A673 (cell line): ENCODE data around the gene INPP1. TPM values are rescaled to one million over a fixed set of nuclear protein-coding genes. Genes with fewer than 3 reads are reported as not detected.

ENCODE experiments used
- BruUV-seq: library from RNA; stranded (reverse); fragments of 400-500 nt; replicated peaks from 2 replicates; lab custom pipeline; 2021; lab: Mats Ljungman, UMichigan
- CTCF ChIA-PET: fragments of 300-600 bp; sonication (Branson Sonifier 250); formaldehyde crosslinking; loops from one replicate; lab custom pipeline; 2022; ENCODE audit warnings: antibody characterized with exemption; lab: Charles Lee
- POLR2A ChIA-PET: fragments of 300-600 bp; sonication (Branson Sonifier 250); formaldehyde crosslinking; loops from one replicate; lab custom pipeline; 2022; ENCODE audit warnings: antibody characterized with exemption; ENCODE audit not compliant: low non-redundant PET; lab: Charles Lee
- DNase-seq: peaks from one replicate; pipeline ENCODE4 v3.0.0-alpha.2; 2015; ENCODE audit warnings: low spot score
- H3K27ac ChIP-seq: fragments of 200-600 bp; sonication (generic); 2 replicates; pipeline ENCODE4 v1.5.1; 2016; ENCODE audit warnings: mixed run types, low read depth, mild to moderate bottlenecking, mixed read lengths, antibody characterized with exemption, low read length; ENCODE audit not compliant: poor library complexity, severe bottlenecking
- H3K27me3 ChIP-seq: fragments of 200-600 bp; sonication (generic); replicated peaks from 2 replicates; pipeline ENCODE4 v1.6.1; 2017; ENCODE audit warnings: mixed run types, low read depth, mild to moderate bottlenecking, mixed read lengths, antibody characterized with exemption, low read length; ENCODE audit not compliant: insufficient read depth, poor library complexity
- H3K36me3 ChIP-seq: fragments of 200-600 bp; sonication (generic); 2 replicates; pipeline ENCODE4 v1.6.1; 2016; ENCODE audit warnings: mixed run types, mild to moderate bottlenecking, mixed read lengths, antibody characterized with exemption, low read length; ENCODE audit not compliant: insufficient read depth, poor library complexity, severe bottlenecking
- H3K4me1 ChIP-seq: fragments of 200-600 bp; sonication (generic); 2 replicates; pipeline ENCODE4 v1.6.1; 2017; ENCODE audit warnings: mixed run types, mild to moderate bottlenecking, mixed read lengths, antibody characterized with exemption, low read length; ENCODE audit not compliant: insufficient read depth, poor library complexity, severe bottlenecking
- H3K4me3 ChIP-seq: fragments of 200-600 bp; sonication (generic); 2 replicates; pipeline ENCODE4 v1.5.1; 2016; ENCODE audit warnings: low read depth, mixed run types, mild to moderate bottlenecking, mixed read lengths, low read length; ENCODE audit not compliant: poor library complexity, severe bottlenecking
- H3K9me3 ChIP-seq: fragments of 200-600 bp; sonication (generic); 2 replicates; pipeline ENCODE4 v1.6.1; 2016; ENCODE audit warnings: mixed run types, low read depth, mild to moderate bottlenecking, mixed read lengths, antibody characterized with exemption, low read length; ENCODE audit not compliant: poor library complexity, severe bottlenecking
- EZH2 ChIP-seq: fragments of 200-600 bp; sonication (generic); IDR thresholded peaks from 2 replicates; pipeline ENCODE4 v1.6.1; 2017; ENCODE audit warnings: borderline replicate concordance, low read depth, mild to moderate bottlenecking, mixed read lengths, antibody characterized with exemption, low read length; ENCODE audit not compliant: poor library complexity, severe bottlenecking
- intact Hi-C: fragments of 100-400 bp; cut with micrococcal nuclease; formaldehyde crosslinking; loops from one replicate; pipeline ENCODE4 v1.10.0; 2022; ENCODE audit not compliant: unreplicated experiment
- total RNA-seq: library from RNA; stranded (reverse); gene quantifications from 2 replicates; pipeline ENCODE4 v1.2.3, GENCODE V29; 2021
- TF ChIP-seq, protein P1 (sequence below): fragments of 300-800, 200-600 bp; sonication (generic); conservative IDR thresholded peaks from 2 replicates; pipeline ENCODE4 v1.5.1; 2017; ENCODE audit warnings: low read depth, mild to moderate bottlenecking, antibody characterized with exemption, low read length, moderate library complexity, mixed read lengths

The INPP1 gene
- total RNA-seq, 1 experiment from 2014 or later = 3.9 TPM

DNA sequence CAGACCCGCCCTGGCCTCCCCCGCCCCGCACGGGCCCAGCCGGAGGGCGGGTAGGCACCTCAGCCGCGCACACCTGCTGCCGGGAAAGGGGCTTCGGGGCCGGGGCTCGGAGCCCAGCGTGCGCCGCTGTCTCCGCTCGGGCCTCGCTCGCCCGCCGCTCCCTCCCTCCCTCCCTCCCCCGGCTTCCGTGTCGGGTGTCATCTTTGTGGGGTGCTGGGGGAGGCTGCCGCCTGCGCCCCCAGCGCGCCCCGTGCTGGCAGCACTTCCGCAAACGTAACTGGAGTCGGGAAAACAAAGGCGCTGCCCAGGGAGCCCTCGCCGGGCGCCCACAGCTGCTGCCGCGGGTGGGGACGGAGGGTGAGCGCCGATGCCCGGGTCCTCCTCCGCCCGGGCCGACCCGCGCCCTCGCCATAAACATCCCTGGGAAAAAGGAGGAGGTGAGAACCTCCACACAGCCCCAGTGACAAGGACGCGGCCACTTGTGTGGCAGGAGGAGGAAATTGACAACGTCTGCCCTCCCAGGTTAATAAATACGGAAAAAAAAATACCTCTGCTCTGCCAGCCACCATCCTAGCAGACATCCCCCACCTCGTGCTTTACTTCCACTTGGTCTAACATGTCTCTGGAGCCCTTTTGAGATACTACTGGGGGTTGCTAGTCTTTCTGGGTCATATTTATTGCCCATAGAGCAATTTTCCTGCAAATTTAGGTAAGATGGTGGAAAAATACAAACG is 65.3 kb downstream of the INPP1 start:
- BruUV-seq = no TSS peak
- ChIA-PET POLR2A (no interaction called here), CTCF (interaction anchor here (0.7 kb wide), 1 partner anchor 103 kb away, joined by 3 read pairs; no protein-coding TSS in a partner anchor)
- Histone ChIP-seq H3K36me3 (no peaks in the 10 kb centered on the region), H3K4me3 (peak overlapping the region; percentile 65), H3K27ac (peak overlapping the region; percentile 26), H3K9me3 (no peaks in the 10 kb centered on the region), H3K4me1 (peaks cover 9% of the 10 kb centered on the region), H3K27me3 (no peaks in the 10 kb centered on the region)
- DNase-seq = peak; percentile 52
- TF ChIP-seq, protein P1, sequence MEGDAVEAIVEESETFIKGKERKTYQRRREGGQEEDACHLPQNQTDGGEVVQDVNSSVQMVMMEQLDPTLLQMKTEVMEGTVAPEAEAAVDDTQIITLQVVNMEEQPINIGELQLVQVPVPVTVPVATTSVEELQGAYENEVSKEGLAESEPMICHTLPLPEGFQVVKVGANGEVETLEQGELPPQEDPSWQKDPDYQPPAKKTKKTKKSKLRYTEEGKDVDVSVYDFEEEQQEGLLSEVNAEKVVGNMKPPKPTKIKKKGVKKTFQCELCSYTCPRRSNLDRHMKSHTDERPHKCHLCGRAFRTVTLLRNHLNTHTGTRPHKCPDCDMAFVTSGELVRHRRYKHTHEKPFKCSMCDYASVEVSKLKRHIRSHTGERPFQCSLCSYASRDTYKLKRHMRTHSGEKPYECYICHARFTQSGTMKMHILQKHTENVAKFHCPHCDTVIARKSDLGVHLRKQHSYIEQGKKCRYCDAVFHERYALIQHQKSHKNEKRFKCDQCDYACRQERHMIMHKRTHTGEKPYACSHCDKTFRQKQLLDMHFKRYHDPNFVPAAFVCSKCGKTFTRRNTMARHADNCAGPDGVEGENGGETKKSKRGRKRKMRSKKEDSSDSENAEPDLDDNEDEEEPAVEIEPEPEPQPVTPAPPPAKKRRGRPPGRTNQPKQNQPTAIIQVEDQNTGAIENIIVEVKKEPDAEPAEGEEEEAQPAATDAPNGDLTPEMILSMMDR = no peak
- no peak for TF ChIP-seq EZH2
- intact Hi-C loops = loop anchor here (10.0 kb wide), 1 partner anchor 276 kb away; no protein-coding TSS in a partner anchor

DNA sequence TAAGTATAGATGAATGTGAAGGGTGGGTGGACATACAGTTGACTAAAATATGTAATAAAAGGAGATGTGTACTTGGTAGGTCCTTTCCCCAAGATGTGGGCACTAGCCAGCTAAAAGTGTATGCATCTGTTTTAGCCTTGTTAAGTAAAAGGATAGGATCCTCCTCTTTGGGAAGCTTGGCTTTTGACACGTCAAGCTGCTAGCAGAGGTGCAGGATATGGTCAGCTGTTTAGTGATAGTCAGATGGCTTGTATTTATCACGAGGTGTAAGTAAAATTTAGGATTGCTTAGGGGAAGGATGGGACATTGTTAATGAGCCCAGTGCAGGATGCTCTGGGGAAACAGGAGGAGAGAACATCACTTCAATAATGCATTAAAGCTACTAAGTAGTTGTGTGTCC is 66.2 kb downstream of the INPP1 start:
- BruUV-seq = no TSS peak
- no peak for DNase-seq
- Histone ChIP-seq H3K4me3 (no peak overlapping the region), H3K4me1 (peaks cover 9% of the 10 kb centered on the region), H3K27me3 (no peaks in the 10 kb centered on the region), H3K27ac (no peak overlapping the region), H3K36me3 (no peaks in the 10 kb centered on the region), H3K9me3 (no peaks in the 10 kb centered on the region)
- intact Hi-C loops = loop anchor here (10.0 kb wide), 1 partner anchor 275 kb away; no protein-coding TSS in a partner anchor
- TF ChIP-seq, protein P1 = no peak
- TF ChIP-seq EZH2 = no peak
- ChIA-PET POLR2A (no interaction called here), CTCF (no interaction called here)

DNA sequence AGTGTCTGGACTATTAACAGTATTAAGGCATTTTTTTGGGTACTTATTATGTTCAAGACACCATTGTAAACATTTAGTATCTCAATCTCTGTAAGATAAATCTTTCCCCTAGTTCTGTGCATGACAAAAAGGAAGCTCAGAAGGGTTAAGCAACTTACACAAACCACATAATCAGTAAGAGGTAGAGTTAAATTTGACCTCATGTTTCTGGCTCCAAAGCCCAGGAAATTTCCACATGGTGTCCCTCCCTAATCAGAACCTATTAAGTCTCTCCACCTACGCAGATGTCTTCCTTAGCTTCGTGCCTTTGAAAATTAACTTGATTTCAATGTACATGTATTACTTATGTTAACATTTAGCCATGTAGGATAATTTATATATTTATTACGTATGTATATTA is 66.8 kb downstream of the INPP1 start:
- no peaks in the 10 kb centered on the region for H3K9me3 ChIP-seq
- intact Hi-C loops = no loop called here
- no TSS peak for BruUV-seq
- TF ChIP-seq EZH2 = no peak
- TF ChIP-seq, protein P1 = no peak
- no peak overlapping the region for H3K27ac ChIP-seq
- no peaks in the 10 kb centered on the region for H3K36me3 ChIP-seq
- ChIA-PET POLR2A (no interaction called here), CTCF (no interaction called here)
- no peaks in the 10 kb centered on the region for H3K27me3 ChIP-seq
- no peak for DNase-seq
- H3K4me3 ChIP-seq = no peak overlapping the region
- H3K4me1 ChIP-seq = peaks cover 9% of the 10 kb centered on the region
